Neural cell (in vitro differentiated cells): ENCODE measurements around the gene JAZF1. TPM values are rescaled to one million over a fixed set of nuclear protein-coding genes. Genes with fewer than 3 reads are reported as not detected.

Experiments used
- H2AFZ ChIP-seq: fragments of 200-600, 300-800 bp; sonication (generic), shearing (Covaris generic); 2 replicates; pipeline ENCODE4 v1.6.0; 2014; ENCODE audit warnings: low read depth, mild to moderate bottlenecking, antibody characterized with exemption, low read length, moderate library complexity
- H3F3A ChIP-seq: fragments of 200-600 bp; shearing (Covaris generic); 2 replicates; pipeline ENCODE4 v1.6.1; 2016; ENCODE audit warnings: mild to moderate bottlenecking, moderate library complexity, mixed read lengths, antibody characterized with exemption, low read length; ENCODE audit not compliant: insufficient read depth, poor library complexity, severe bottlenecking
- H3K27ac ChIP-seq: fragments of 200-600, 300-800 bp; sonication (generic), shearing (Covaris generic); 2 replicates; pipeline ENCODE4 v1.5.1; 2014; ENCODE audit warnings: mild to moderate bottlenecking, low read length, moderate library complexity
- H3K27me3 ChIP-seq: fragments of 300-800, 200-600 bp; sonication (generic), shearing (Covaris generic); 2 replicates; pipeline ENCODE4 v1.6.0; 2014; ENCODE audit warnings: mild to moderate bottlenecking, low read depth, low read length, moderate library complexity; ENCODE audit not compliant: insufficient read depth
- H3K36me3 ChIP-seq: fragments of 300-800, 200-600 bp; sonication (generic), shearing (Covaris generic); 2 replicates; pipeline ENCODE4 v1.5.1; 2014; ENCODE audit warnings: mild to moderate bottlenecking, antibody characterized with exemption, low read length, moderate library complexity; ENCODE audit not compliant: insufficient read depth
- H3K4me2 ChIP-seq: fragments of 300-800, 200-600 bp; sonication (generic), shearing (Covaris generic); 2 replicates; pipeline ENCODE4 v1.6.0; 2014; ENCODE audit warnings: mild to moderate bottlenecking, low read length
- H3K4me3 ChIP-seq: fragments of 300-800, 200-600 bp; sonication (generic), shearing (Covaris generic); 2 replicates; pipeline ENCODE4 v1.5.1; 2014; ENCODE audit warnings: mild to moderate bottlenecking, low read length, moderate library complexity
- H3K79me2 ChIP-seq: fragments of 200-600 bp; shearing (Covaris generic); replicated peaks from 2 replicates; pipeline ENCODE4 v1.6.0; 2014; ENCODE audit warnings: mild to moderate bottlenecking, low read length, moderate library complexity; ENCODE audit not compliant: insufficient read depth
- H3K9ac ChIP-seq: fragments of 300-800, 200-600 bp; sonication (generic), shearing (Covaris generic); 2 replicates; pipeline ENCODE4 v1.6.1; 2016; ENCODE audit warnings: mild to moderate bottlenecking, low read length, mixed read lengths
- H3K9me2 ChIP-seq: fragments of 200-600 bp; shearing (Covaris generic); 2 replicates; pipeline ENCODE4 v1.6.1; 2016; ENCODE audit warnings: mild to moderate bottlenecking, low read length, mixed read lengths; ENCODE audit not compliant: insufficient read depth
- H3K9me3 ChIP-seq: fragments of 200-600, 300-800 bp; sonication (generic), shearing (Covaris generic); 2 replicates; pipeline ENCODE4 v1.6.1; 2016; ENCODE audit warnings: mild to moderate bottlenecking, mixed run types, low read length, moderate library complexity, mixed read lengths
- H4K20me1 ChIP-seq: fragments of 200-600 bp; shearing (Covaris generic); 2 replicates; pipeline ENCODE4 v1.6.1; 2016; ENCODE audit warnings: mild to moderate bottlenecking, mixed run types; ENCODE audit not compliant: insufficient read depth
- EP300 ChIP-seq: fragments of 450-650 bp; conservative IDR thresholded peaks from 2 replicates; pipeline ENCODE4 v1.6.1; 2014; ENCODE audit warnings: antibody characterized with exemption, mild to moderate bottlenecking, moderate library complexity; ENCODE audit not compliant: poor library complexity, severe bottlenecking
- EZH2 ChIP-seq: fragments of 200-600, 300-800 bp; shearing (Covaris generic), sonication (generic); IDR thresholded peaks from 2 replicates; pipeline ENCODE4 v1.6.1; 2014; ENCODE audit warnings: antibody characterized with exemption, low read length, borderline replicate concordance, mild to moderate bottlenecking; ENCODE audit not compliant: insufficient read depth, poor library complexity, severe bottlenecking
- MXI1 ChIP-seq: fragments of 450-650 bp; conservative IDR thresholded peaks from 2 replicates; pipeline ENCODE4 v1.6.1; 2014; ENCODE audit warnings: antibody characterized with exemption, mild to moderate bottlenecking; ENCODE audit not compliant: poor library complexity, severe bottlenecking
- POLR2AphosphoS5 ChIP-seq: IDR thresholded peaks from 2 replicates; pipeline ENCODE4 v1.6.1; 2012
- RAD21 ChIP-seq: fragments of 450-650 bp; conservative IDR thresholded peaks from 2 replicates; pipeline ENCODE4 v1.6.1; 2014; ENCODE audit warnings: antibody characterized with exemption, mild to moderate bottlenecking, moderate library complexity
- SMC3 ChIP-seq: fragments of 450-650 bp; conservative IDR thresholded peaks from 2 replicates; pipeline ENCODE4 v1.6.1; 2014; ENCODE audit warnings: antibody characterized with exemption, mild to moderate bottlenecking, moderate library complexity; ENCODE audit not compliant: poor library complexity
- TAF1 ChIP-seq: IDR thresholded peaks from 2 replicates; pipeline ENCODE4 v1.6.1; 2012; ENCODE audit warnings: low read depth
- polyA plus RNA-seq: library from polyadenylated mRNA; depleted of rRNA; stranded (reverse); fragments of >200 nt; gene quantifications from 2 replicates; pipeline ENCODE4 v1.2.3, GENCODE V29; 2014
- TF ChIP-seq, protein P1 (sequence below): IDR thresholded peaks from 2 replicates; pipeline ENCODE4 v1.6.1; 2012; ENCODE audit warnings: borderline replicate concordance
- TF ChIP-seq, protein P2 (sequence below): fragments of 450-650 bp; IDR thresholded peaks from 2 replicates; pipeline ENCODE4 v1.5.1; 2014; ENCODE audit warnings: antibody characterized with exemption, mild to moderate bottlenecking, moderate library complexity; ENCODE audit not compliant: poor library complexity, severe bottlenecking

The JAZF1 gene
- polyA plus RNA-seq, 1 donor from 2014 or later: 29.5 TPM

DNA sequence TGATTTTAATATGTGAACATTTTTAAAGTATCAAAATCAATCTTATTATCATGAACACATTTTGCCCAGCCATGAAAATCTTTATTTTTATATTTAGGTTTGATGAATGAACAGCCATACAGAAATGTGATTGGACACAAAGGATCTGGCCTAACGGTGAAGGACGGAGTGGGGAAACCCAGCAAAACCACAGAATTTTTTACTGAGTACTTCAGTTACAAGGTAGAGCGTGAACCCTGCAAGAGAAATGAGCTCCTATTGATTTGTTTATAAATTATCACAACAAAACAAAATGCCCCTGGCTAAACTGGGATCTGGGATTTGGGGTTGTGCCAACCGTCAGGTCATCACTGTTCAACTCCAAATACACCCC, 118.8 kb downstream of the JAZF1 start:
- Histone ChIP-seq H3K9me2 (no peaks in the 10 kb centered on the region), H3K27ac (no peak overlapping the region), H3K27me3 (no peaks in the 10 kb centered on the region), H4K20me1 (no peaks in the 10 kb centered on the region), H3K9ac (no peak overlapping the region), H3K4me2 (no peak overlapping the region), H3K36me3 (no peaks in the 10 kb centered on the region), H3F3A (no peaks in the 10 kb centered on the region), H3K9me3 (no peaks in the 10 kb centered on the region), H3K79me2 (no peaks in the 10 kb centered on the region), H2AFZ (no peak overlapping the region), H3K4me3 (no peak overlapping the region)
- TF ChIP-seq SMC3: no peak
- TF ChIP-seq TAF1: no peak
- TF ChIP-seq MXI1: no peak

DNA sequence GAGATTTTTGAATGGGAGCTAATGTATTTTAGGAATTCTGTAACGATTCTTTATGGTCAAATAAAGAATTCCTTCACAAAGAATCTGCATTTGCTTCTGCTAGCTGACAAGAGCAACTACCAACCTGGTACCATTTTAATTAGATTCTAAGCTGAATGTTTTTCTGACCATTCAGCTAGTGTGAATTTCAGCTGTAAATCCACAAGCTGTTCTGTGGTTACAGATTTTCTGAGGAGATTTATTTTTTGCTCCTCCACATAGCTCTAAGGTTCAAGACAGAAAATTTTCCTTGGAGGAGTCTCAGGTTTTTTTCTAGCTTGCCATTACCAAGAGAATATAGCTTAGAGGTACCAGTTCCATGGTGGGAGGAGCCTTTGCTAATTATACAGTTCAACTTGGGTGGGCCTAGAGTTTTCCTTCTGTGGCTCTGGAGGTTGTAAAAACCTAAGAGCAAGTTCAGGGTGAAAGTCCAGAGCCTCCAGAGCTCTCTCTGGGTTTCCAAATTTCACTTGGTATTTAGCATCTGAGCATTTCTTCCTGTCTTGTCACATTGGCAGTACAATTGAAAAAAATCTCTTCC, 120.1 kb downstream of the JAZF1 start:
- TF ChIP-seq MXI1: no peak
- no peak for TF ChIP-seq EZH2
- TF ChIP-seq TAF1: no peak
- TF ChIP-seq RAD21: no peak
- TF ChIP-seq SMC3: no peak
- Histone ChIP-seq H3K27me3 (no peaks in the 10 kb centered on the region), H3K79me2 (no peaks in the 10 kb centered on the region), H4K20me1 (no peaks in the 10 kb centered on the region), H3K9ac (no peak overlapping the region), H3K9me2 (no peaks in the 10 kb centered on the region), H3F3A (no peaks in the 10 kb centered on the region), H3K4me3 (no peak overlapping the region), H3K9me3 (no peaks in the 10 kb centered on the region), H3K4me2 (no peak overlapping the region), H3K27ac (no peak overlapping the region), H2AFZ (no peak overlapping the region), H3K36me3 (no peaks in the 10 kb centered on the region)

DNA sequence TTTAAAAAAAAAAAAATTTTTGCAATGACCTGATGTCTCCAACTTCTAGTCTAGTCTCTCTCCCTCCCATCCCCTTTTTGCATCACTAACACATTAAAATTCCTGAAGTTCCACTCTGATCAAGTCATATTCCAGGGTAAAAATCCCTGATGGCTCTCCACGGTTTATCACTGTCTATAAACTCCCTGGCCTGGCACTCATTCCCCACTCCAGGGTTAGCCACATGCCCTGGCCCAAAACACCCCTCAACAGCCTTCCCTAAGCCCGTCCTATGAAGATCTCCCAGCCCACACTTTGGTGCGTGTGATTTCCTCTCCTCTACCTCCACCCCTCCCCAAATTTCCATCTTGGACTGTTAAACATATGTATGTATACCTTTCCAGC, 125.4 kb downstream of the JAZF1 start:
- no peak for TF ChIP-seq EP300
- TF ChIP-seq, protein P1, sequence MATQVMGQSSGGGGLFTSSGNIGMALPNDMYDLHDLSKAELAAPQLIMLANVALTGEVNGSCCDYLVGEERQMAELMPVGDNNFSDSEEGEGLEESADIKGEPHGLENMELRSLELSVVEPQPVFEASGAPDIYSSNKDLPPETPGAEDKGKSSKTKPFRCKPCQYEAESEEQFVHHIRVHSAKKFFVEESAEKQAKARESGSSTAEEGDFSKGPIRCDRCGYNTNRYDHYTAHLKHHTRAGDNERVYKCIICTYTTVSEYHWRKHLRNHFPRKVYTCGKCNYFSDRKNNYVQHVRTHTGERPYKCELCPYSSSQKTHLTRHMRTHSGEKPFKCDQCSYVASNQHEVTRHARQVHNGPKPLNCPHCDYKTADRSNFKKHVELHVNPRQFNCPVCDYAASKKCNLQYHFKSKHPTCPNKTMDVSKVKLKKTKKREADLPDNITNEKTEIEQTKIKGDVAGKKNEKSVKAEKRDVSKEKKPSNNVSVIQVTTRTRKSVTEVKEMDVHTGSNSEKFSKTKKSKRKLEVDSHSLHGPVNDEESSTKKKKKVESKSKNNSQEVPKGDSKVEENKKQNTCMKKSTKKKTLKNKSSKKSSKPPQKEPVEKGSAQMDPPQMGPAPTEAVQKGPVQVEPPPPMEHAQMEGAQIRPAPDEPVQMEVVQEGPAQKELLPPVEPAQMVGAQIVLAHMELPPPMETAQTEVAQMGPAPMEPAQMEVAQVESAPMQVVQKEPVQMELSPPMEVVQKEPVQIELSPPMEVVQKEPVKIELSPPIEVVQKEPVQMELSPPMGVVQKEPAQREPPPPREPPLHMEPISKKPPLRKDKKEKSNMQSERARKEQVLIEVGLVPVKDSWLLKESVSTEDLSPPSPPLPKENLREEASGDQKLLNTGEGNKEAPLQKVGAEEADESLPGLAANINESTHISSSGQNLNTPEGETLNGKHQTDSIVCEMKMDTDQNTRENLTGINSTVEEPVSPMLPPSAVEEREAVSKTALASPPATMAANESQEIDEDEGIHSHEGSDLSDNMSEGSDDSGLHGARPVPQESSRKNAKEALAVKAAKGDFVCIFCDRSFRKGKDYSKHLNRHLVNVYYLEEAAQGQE: no peak
- no peak for TF ChIP-seq POLR2AphosphoS5
- no peak for TF ChIP-seq SMC3
- TF ChIP-seq, protein P2, sequence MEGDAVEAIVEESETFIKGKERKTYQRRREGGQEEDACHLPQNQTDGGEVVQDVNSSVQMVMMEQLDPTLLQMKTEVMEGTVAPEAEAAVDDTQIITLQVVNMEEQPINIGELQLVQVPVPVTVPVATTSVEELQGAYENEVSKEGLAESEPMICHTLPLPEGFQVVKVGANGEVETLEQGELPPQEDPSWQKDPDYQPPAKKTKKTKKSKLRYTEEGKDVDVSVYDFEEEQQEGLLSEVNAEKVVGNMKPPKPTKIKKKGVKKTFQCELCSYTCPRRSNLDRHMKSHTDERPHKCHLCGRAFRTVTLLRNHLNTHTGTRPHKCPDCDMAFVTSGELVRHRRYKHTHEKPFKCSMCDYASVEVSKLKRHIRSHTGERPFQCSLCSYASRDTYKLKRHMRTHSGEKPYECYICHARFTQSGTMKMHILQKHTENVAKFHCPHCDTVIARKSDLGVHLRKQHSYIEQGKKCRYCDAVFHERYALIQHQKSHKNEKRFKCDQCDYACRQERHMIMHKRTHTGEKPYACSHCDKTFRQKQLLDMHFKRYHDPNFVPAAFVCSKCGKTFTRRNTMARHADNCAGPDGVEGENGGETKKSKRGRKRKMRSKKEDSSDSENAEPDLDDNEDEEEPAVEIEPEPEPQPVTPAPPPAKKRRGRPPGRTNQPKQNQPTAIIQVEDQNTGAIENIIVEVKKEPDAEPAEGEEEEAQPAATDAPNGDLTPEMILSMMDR: no peak
- TF ChIP-seq MXI1: no peak
- no peaks in the 10 kb centered on the region for H3K36me3 ChIP-seq
- H3K9me3 ChIP-seq: no peaks in the 10 kb centered on the region
- H4K20me1 ChIP-seq: no peaks in the 10 kb centered on the region
- H3K4me3 ChIP-seq: no peak overlapping the region
- H3K27ac ChIP-seq: no peak overlapping the region
- H3K9me2 ChIP-seq: no peaks in the 10 kb centered on the region
- no peaks in the 10 kb centered on the region for H3K27me3 ChIP-seq
- no peak overlapping the region for H3K9ac ChIP-seq
- no peak overlapping the region for H2AFZ ChIP-seq
- H3K79me2 ChIP-seq: no peaks in the 10 kb centered on the region
- no peaks in the 10 kb centered on the region for H3F3A ChIP-seq
- no peak overlapping the region for H3K4me2 ChIP-seq
